Endodermal cell (in vitro differentiated cells): ENCODE measurements around the gene OLAH. TPM values are rescaled to one million over a fixed set of nuclear protein-coding genes. Genes with fewer than 3 reads are reported as not detected.

Experiments
- DNase-seq: peaks from one replicate; pipeline ENCODE4 v3.0.0-alpha.2; 2017
- H3K27ac ChIP-seq: 2 replicates; pipeline ENCODE4 v1.5.1; 2013; ENCODE audit warnings: mild to moderate bottlenecking, low read depth, low read length, moderate library complexity
- H3K27me3 ChIP-seq: 2 replicates; pipeline ENCODE4 v1.6.1; 2013; ENCODE audit warnings: mild to moderate bottlenecking, low read length, moderate library complexity; ENCODE audit not compliant: insufficient read depth, control insufficient read depth, poor library complexity, severe bottlenecking
- H3K36me3 ChIP-seq: 2 replicates; pipeline ENCODE4 v1.7.0; 2013; ENCODE audit warnings: mild to moderate bottlenecking, low read length, moderate library complexity; ENCODE audit not compliant: control insufficient read depth, insufficient read depth
- H3K4me1 ChIP-seq: one replicate; pipeline ENCODE4 v1.7.0; 2013; ENCODE audit warnings: low read length; ENCODE audit not compliant: control insufficient read depth, insufficient read depth
- H3K4me3 ChIP-seq: 2 replicates; pipeline ENCODE4 v1.5.1; 2013; ENCODE audit warnings: mild to moderate bottlenecking, low read length, moderate library complexity
- H3K9ac ChIP-seq: 2 replicates; pipeline ENCODE4 v1.6.1; 2013; ENCODE audit warnings: mild to moderate bottlenecking, low read length, moderate library complexity; ENCODE audit not compliant: poor library complexity, severe bottlenecking; ENCODE audit errors: extremely low read depth
- H3K9me3 ChIP-seq: 2 replicates; pipeline ENCODE4 v1.6.1; 2013; ENCODE audit warnings: mild to moderate bottlenecking, low read length, moderate library complexity; ENCODE audit not compliant: control insufficient read depth
- H3K27ac Mint-ChIP-seq: 2 replicates; pipeline ENCODE4 v1.8.0; 2020; ENCODE audit warnings: mixed read lengths
- H3K27me3 Mint-ChIP-seq: 2 replicates; pipeline ENCODE4 v1.8.0; 2021; ENCODE audit warnings: mild to moderate bottlenecking, mixed read lengths; ENCODE audit not compliant: insufficient read depth
- H3K36me3 Mint-ChIP-seq: 2 replicates; pipeline ENCODE4 v1.8.0; 2020; ENCODE audit warnings: low read depth, mixed read lengths
- H3K4me1 Mint-ChIP-seq: 2 replicates; pipeline ENCODE4 v1.8.0; 2020; ENCODE audit warnings: mixed read lengths
- H3K4me3 Mint-ChIP-seq: 2 replicates; pipeline ENCODE4 v1.8.0; 2020; ENCODE audit warnings: mild to moderate bottlenecking, moderate library complexity, mixed read lengths
- H3K9me3 Mint-ChIP-seq: 2 replicates; pipeline ENCODE4 v1.8.0; 2020; ENCODE audit warnings: mild to moderate bottlenecking, mixed read lengths
- WGBS, 2 experiments: methylation state at CpG; one replicate each; pipeline versions ENCODE4 v1.1.5 to v1.1.7; 2013; ENCODE audit warnings: missing lambda C conversion rate in 2 of 2, mixed read lengths in 1 of 2; ENCODE audit not compliant: insufficient coverage in 1 of 2, insufficient read length in 1 of 2; 5-methylcytosine and 5-hydroxymethylcytosine counted together
- total RNA-seq, 2 donors: library from RNA; stranded (reverse); fragmentation: NEBNext Ultra II Directional in 1 of 2; extraction: Animal tissue kit (Norgen Biotek cat#: 25700) in 1 of 2; gene quantifications; 2 replicates in 1 of 2; 3 replicates in 1 of 2; pipeline ENCODE4 v1.2.1, GENCODE V29; 2021
- TF ChIP-seq, protein P1 (sequence below): fragments of 200-600 bp; sonication (generic); conservative IDR thresholded peaks from 2 replicates; pipeline ENCODE4 v1.5.0; 2021; ENCODE audit warnings: antibody characterized with exemption, mild to moderate bottlenecking

Gene OLAH
- total RNA-seq, 2 donors from 2014 or later = not detected

GRCh38 chr10:15072358-15072757 is 28.6 kb downstream of the OLAH start:
- no peak overlapping the region for H3K9ac ChIP-seq
- H3K4me3 ChIP-seq = peak overlapping the region; percentile 23
- Mint-ChIP-seq H3K9me3 (peaks cover 23% of the 10 kb centered on the region), H3K4me3 (no peak overlapping the region), H3K27ac (no peak overlapping the region), H3K36me3 (peaks cover 22% of the 10 kb centered on the region), H3K4me1 (no peaks in the 10 kb centered on the region), H3K27me3 (no peaks in the 10 kb centered on the region)
- peaks cover 34% of the 10 kb centered on the region for H3K9me3 ChIP-seq
- no peak overlapping the region for H3K27ac ChIP-seq
- no peaks in the 10 kb centered on the region for H3K36me3 ChIP-seq
- H3K4me1 ChIP-seq = no peaks in the 10 kb centered on the region
- WGBS, 2 experiments = 92% methylated on average over 5 of the region's 5 CpGs; no CpG with 5 or more reads in 1 of the 2 experiments
- DNase-seq = no peak
- TF ChIP-seq, protein P1, sequence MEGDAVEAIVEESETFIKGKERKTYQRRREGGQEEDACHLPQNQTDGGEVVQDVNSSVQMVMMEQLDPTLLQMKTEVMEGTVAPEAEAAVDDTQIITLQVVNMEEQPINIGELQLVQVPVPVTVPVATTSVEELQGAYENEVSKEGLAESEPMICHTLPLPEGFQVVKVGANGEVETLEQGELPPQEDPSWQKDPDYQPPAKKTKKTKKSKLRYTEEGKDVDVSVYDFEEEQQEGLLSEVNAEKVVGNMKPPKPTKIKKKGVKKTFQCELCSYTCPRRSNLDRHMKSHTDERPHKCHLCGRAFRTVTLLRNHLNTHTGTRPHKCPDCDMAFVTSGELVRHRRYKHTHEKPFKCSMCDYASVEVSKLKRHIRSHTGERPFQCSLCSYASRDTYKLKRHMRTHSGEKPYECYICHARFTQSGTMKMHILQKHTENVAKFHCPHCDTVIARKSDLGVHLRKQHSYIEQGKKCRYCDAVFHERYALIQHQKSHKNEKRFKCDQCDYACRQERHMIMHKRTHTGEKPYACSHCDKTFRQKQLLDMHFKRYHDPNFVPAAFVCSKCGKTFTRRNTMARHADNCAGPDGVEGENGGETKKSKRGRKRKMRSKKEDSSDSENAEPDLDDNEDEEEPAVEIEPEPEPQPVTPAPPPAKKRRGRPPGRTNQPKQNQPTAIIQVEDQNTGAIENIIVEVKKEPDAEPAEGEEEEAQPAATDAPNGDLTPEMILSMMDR = no peak
- H3K27me3 ChIP-seq = no peaks in the 10 kb centered on the region

DNA sequence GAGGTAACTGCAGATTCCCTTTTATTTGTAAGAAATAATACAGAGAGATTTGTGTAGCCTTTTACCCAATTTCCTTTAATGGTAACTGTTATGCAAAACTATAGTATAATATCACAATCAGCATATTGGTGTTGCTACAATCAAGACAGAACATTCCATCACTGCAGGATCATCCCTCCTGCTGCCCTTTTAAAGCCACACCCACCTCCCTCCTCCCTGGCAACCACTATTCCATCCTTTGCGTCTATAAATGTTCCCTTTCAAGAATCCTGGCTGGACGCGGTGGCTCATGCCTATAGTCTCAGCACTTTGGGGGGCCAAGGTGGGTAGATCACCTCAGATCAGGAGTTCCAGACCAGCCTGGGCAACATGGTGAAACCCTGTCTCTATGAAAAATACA is 31.7 kb downstream of the OLAH start:
- Histone ChIP-seq H3K9ac (no peak overlapping the region), H3K4me3 (no peak overlapping the region), H3K9me3 (peaks cover 34% of the 10 kb centered on the region), H3K4me1 (no peaks in the 10 kb centered on the region), H3K36me3 (no peaks in the 10 kb centered on the region), H3K27me3 (no peaks in the 10 kb centered on the region), H3K27ac (no peak overlapping the region)
- no peaks in the 10 kb centered on the region for H3K27me3 Mint-ChIP-seq
- no peaks in the 10 kb centered on the region for H3K4me1 Mint-ChIP-seq
- peaks cover 23% of the 10 kb centered on the region for H3K9me3 Mint-ChIP-seq
- no peak overlapping the region for H3K27ac Mint-ChIP-seq
- no peak overlapping the region for H3K4me3 Mint-ChIP-seq
- peaks cover 25% of the 10 kb centered on the region for H3K36me3 Mint-ChIP-seq
- TF ChIP-seq, protein P1 = no peak
- 77 to 95% methylated on average over 3 of the region's 3 CpGs for WGBS, 2 experiments
- no peak for DNase-seq

DNA sequence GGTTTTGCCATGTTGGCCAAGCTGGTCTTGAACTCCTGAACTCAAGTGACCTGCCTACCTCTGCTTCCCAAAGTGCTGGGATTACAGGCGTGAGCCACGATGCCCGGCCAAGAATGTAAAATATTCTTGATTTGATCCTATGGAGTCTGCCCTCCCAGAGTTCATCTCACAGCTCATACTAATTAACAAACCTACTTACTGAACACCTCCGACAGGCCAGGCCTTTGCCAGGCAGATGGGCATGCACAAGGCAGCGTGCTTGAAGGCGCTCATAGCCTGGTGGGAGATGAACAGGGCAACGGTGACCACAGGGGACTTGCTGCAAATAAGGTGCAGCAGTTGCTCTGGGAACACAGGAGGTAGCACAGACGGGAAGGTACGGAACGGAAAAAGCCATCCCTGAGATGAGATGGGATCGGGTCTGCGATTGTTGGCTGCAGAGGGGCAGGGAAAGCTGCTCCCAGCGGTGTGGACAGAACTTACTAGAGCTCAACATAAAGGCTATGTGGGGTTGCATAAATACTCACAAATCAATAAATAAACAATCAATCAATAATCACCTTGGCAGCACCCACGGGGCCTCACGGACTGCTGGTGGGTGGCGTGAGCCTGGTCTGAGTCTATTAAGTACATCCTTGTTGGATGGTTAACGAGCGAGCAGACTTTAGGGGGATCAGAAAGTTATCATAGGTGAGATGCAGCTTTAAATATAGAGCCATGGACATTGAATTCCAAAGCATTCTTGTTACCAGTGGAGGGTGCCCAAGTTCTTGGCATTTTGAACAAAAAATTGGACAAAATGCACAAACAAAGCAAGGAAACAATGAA is 40.1 kb downstream of the OLAH start:
- Mint-ChIP-seq H3K9me3 (no peaks in the 10 kb centered on the region), H3K4me3 (no peak overlapping the region), H3K36me3 (no peaks in the 10 kb centered on the region), H3K27me3 (no peaks in the 10 kb centered on the region), H3K27ac (no peak overlapping the region), H3K4me1 (no peaks in the 10 kb centered on the region)
- no peaks in the 10 kb centered on the region for H3K4me1 ChIP-seq
- no peaks in the 10 kb centered on the region for H3K9me3 ChIP-seq
- DNase-seq = no peak
- H3K4me3 ChIP-seq = no peak overlapping the region
- H3K36me3 ChIP-seq = no peaks in the 10 kb centered on the region
- H3K9ac ChIP-seq = no peak overlapping the region
- H3K27me3 ChIP-seq = no peaks in the 10 kb centered on the region
- TF ChIP-seq, protein P1 = no peak
- no peak overlapping the region for H3K27ac ChIP-seq
- WGBS, 2 experiments = 91 to 92% methylated on average over 14 to 18 of the region's 18 CpGs
